SK-N-SH (cell line): ENCODE results near the gene WWOX. TPM values are rescaled to one million over a fixed set of nuclear protein-coding genes. Genes with fewer than 3 reads are reported as not detected.

ENCODE experiments used
- CTCF ChIA-PET: fragments of 300-600, 350-600 bp; formaldehyde crosslinking; extraction: SDS; loops from one replicate; lab custom pipeline; 2021; lab: Yijun Ruan, JAX
- POLR2A ChIA-PET: fragments of 350-600 bp; sonication (Branson Sonifier 250); formaldehyde crosslinking; extraction: SDS; loops from one replicate; lab custom pipeline; 2020; ENCODE audit warnings: antibody characterized with exemption, inconsistent platforms; lab: Yijun Ruan, JAX
- DNase-seq: peaks from one replicate; pipeline ENCODE4 v3.0.0; 2012
- H2AFZ ChIP-seq: fragments of 200-600 bp; sonication (generic); 2 replicates; pipeline ENCODE4 v1.8.1; 2016; ENCODE audit warnings: antibody characterized with exemption, mild to moderate bottlenecking, low read depth
- H3F3A ChIP-seq: fragments of 200-600 bp; sonication (generic); replicated peaks from 2 replicates; pipeline ENCODE3; 2016; ENCODE audit warnings: antibody characterized with exemption, mild to moderate bottlenecking; ENCODE audit not compliant: insufficient read depth
- H3K27ac ChIP-seq, 2 experiments: fragments of 200-500 bp in 1 of 2; fragments of 200-600 bp in 1 of 2; sonication (Bioruptor generic) in 1 of 2; sonication (generic), shearing (Covaris generic) in 1 of 2; 2 replicates each; pipeline versions ENCODE4 v1.5.1 to v1.6.1; 2014 to 2016; ENCODE audit warnings: low read depth in 2 of 2, inconsistent platforms in 1 of 2, low read length in 1 of 2, mild to moderate bottlenecking in 1 of 2, mixed read lengths in 1 of 2
- H3K27me3 ChIP-seq: fragments of 200-600 bp; sonication (generic), shearing (Covaris generic); 2 replicates; pipeline ENCODE4 v1.6.1; 2016; ENCODE audit warnings: mixed run types; ENCODE audit not compliant: insufficient read depth
- H3K36me3 ChIP-seq, 2 experiments: fragments of 200-500 bp in 1 of 2; fragments of 200-600 bp in 1 of 2; sonication (Bioruptor generic) in 1 of 2; sonication (generic) in 1 of 2; replicated peaks in 1 of 2; 2 replicates each; pipeline versions ENCODE3 to v1.5.1; 2014 to 2016; ENCODE audit warnings: low read length in 1 of 2, mild to moderate bottlenecking in 1 of 2; ENCODE audit not compliant: insufficient read depth in 2 of 2, control insufficient read depth in 1 of 2
- H3K4me1 ChIP-seq, 2 experiments: fragments of 200-500 bp in 1 of 2; fragments of 200-600 bp in 1 of 2; sonication (Bioruptor generic) in 1 of 2; sonication (generic), shearing (Covaris generic) in 1 of 2; 2 replicates each; pipeline versions ENCODE4 v1.5.1 to v1.6.1; 2014 to 2016; ENCODE audit warnings: low read depth in 1 of 2, low read length in 1 of 2, mixed run types in 1 of 2; ENCODE audit not compliant: insufficient read depth in 2 of 2, control insufficient read depth in 1 of 2
- H3K4me2 ChIP-seq: fragments of 200-600 bp; sonication (generic), shearing (Covaris generic); 2 replicates; pipeline ENCODE4 v1.6.1; 2017; ENCODE audit warnings: mixed run types
- H3K4me3 ChIP-seq, 2 experiments: fragments of 200-500 bp in 1 of 2; fragments of 200-600 bp in 1 of 2; sonication (Bioruptor generic) in 1 of 2; sonication (generic), shearing (Covaris generic) in 1 of 2; 2 replicates each; pipeline versions ENCODE4 v1.5.1 to v1.8.1; 2014 to 2016; ENCODE audit warnings: low read depth in 2 of 2, inconsistent platforms in 1 of 2, low read length in 1 of 2, mild to moderate bottlenecking in 1 of 2, mixed read lengths in 1 of 2, moderate library complexity in 1 of 2
- H3K79me2 ChIP-seq: fragments of 200-600 bp; sonication (generic); 2 replicates; pipeline ENCODE4 v1.8.1; 2017; ENCODE audit warnings: mild to moderate bottlenecking; ENCODE audit not compliant: insufficient read depth
- H3K9ac ChIP-seq: fragments of 200-600 bp; sonication (generic); 2 replicates; pipeline ENCODE4 v1.6.1; 2017; ENCODE audit warnings: mixed run types
- H3K9me2 ChIP-seq: fragments of 200-600 bp; sonication (generic); 2 replicates; pipeline ENCODE4 v1.6.1; 2017; ENCODE audit warnings: mixed run types
- H3K9me3 ChIP-seq: fragments of 200-600 bp; sonication (generic); 2 replicates; pipeline ENCODE4 v1.6.1; 2017; ENCODE audit warnings: mixed run types, mild to moderate bottlenecking, moderate library complexity
- H4K20me1 ChIP-seq: fragments of 200-600 bp; sonication (generic); 2 replicates; pipeline ENCODE4 v1.6.1; 2017; ENCODE audit warnings: mild to moderate bottlenecking, mixed run types; ENCODE audit not compliant: insufficient read depth
- CHD2 ChIP-seq: fragments of 150-350 bp; IDR thresholded peaks from 2 replicates; pipeline ENCODE4 v1.6.1; 2018; ENCODE audit warnings: low read length; ENCODE audit not compliant: partially characterized antibody
- ELF1 ChIP-seq: IDR thresholded peaks from 2 replicates; pipeline ENCODE4 v1.4.0; 2012
- EP300 ChIP-seq, 2 experiments: IDR thresholded peaks; 2 replicates each; pipeline versions ENCODE4 v1.4.0 to v1.6.1; 2012; ENCODE audit warnings: borderline replicate concordance in 1 of 2, low read depth in 1 of 2, low read length in 1 of 2
- EZH2phosphoT487 ChIP-seq: fragments of 200-600 bp; sonication (generic); IDR thresholded peaks from 2 replicates; pipeline ENCODE4 v1.6.1; 2017; ENCODE audit warnings: low read depth, mixed run types, mild to moderate bottlenecking, antibody characterized with exemption, moderate library complexity, borderline replicate concordance
- FOXJ3 ChIP-seq: sonication (generic); formaldehyde crosslinking; IDR thresholded peaks from 2 replicates; pipeline ENCODE4 v1.5.1; 2020; ENCODE audit warnings: mild to moderate bottlenecking, missing genetic modification reagents
- GATA2 ChIP-seq: sonication (generic); formaldehyde crosslinking; IDR thresholded peaks from 2 replicates; pipeline ENCODE4 v1.5.0; 2020; ENCODE audit warnings: mild to moderate bottlenecking, missing genetic modification reagents
- JUND ChIP-seq: IDR thresholded peaks from 2 replicates; pipeline ENCODE4 v1.4.0; 2012
- MEF2A ChIP-seq: IDR thresholded peaks from 2 replicates; pipeline ENCODE4 v1.4.0; 2012; ENCODE audit warnings: low read depth, borderline replicate concordance
- NRF1 ChIP-seq: IDR thresholded peaks from 2 replicates; pipeline ENCODE4 v1.6.1; 2012; ENCODE audit warnings: low read depth, mild to moderate bottlenecking, low read length
- RFX5 ChIP-seq: IDR thresholded peaks from 2 replicates; pipeline ENCODE4 v1.6.1; 2012; ENCODE audit warnings: mild to moderate bottlenecking, improper control_type of control experiment, low read length
- RXRA ChIP-seq: IDR thresholded peaks from 2 replicates; pipeline ENCODE4 v1.4.0; 2012; ENCODE audit warnings: low read depth, mild to moderate bottlenecking, borderline replicate concordance
- TCF12 ChIP-seq: IDR thresholded peaks from 2 replicates; pipeline ENCODE4 v1.4.0; 2012
- YY1 ChIP-seq: IDR thresholded peaks from 2 replicates; pipeline ENCODE4 v1.4.0; 2012; ENCODE audit warnings: low read depth, mild to moderate bottlenecking
- WGBS: methylation state at CpG from one replicate; pipeline ENCODE4 v1.1.6; 2017; ENCODE audit warnings: low lambda C conversion rate; 5-methylcytosine and 5-hydroxymethylcytosine counted together
- polyA plus RNA-seq, 3 experiments: library from polyadenylated mRNA; depleted of rRNA; stranded (reverse); fragments of >200 nt; gene quantifications; 2 replicates each; pipeline ENCODE4 v1.2.3, GENCODE V29; 2012
- TF ChIP-seq, protein P1 (sequence below): IDR thresholded peaks from 2 replicates; pipeline ENCODE4 v1.4.0; 2012; ENCODE audit warnings: low read depth, borderline replicate concordance
- TF ChIP-seq, protein P2 (sequence below): IDR thresholded peaks from 2 replicates; pipeline ENCODE4; 2012
- TF ChIP-seq, protein P3 (sequence below): IDR thresholded peaks from 2 replicates; pipeline ENCODE4 v1.4.0; 2012; ENCODE audit warnings: low read depth
- TF ChIP-seq, protein P4 (sequence below): fragments of 150-350 bp; IDR thresholded peaks from 2 replicates; pipeline ENCODE4 v1.6.1; 2017; ENCODE audit warnings: antibody characterized with exemption, low read length, low read depth, borderline replicate concordance

The WWOX gene
- polyA plus RNA-seq, 1 of the 3 experiments (the other 2 are of a cell fraction), result 10.8 TPM

DNA sequence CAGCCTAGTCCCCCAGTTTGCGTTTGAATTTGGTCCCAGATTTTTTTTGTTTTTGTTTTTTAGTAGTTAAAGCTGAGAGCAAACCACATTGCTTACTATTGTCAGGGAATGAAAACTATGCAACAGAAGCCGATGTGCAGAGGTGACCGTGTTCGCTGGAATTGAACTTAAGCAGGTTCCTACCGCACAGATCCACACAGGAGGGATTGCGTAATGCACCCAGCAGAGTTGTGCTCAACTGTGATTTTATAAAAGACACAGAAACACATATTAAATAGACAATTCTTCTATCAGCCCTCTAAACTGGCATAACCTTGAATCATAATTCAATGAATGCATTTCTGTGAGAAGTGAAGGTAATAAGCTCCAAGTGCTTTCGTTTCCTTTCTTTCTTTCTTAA lies 443.0 kb downstream of the WWOX start:
- Histone ChIP-seq H3K27ac (no peak overlapping the region), H3K79me2 (no peaks in the 10 kb centered on the region), H3K4me3 (no peak overlapping the region), H3K27me3 (no peaks in the 10 kb centered on the region), H4K20me1 (no peaks in the 10 kb centered on the region), H3K4me2 (no peak overlapping the region), H3K4me1 (peaks cover 0 to 3% of the 10 kb centered on the region in 2 experiments; a peak in 1 of 4 replicates), H3F3A (no peaks in the 10 kb centered on the region), H3K9me2 (no peaks in the 10 kb centered on the region), H3K36me3 (no peaks in the 10 kb centered on the region), H3K9ac (no peak overlapping the region), H2AFZ (no peak overlapping the region), H3K9me3 (no peaks in the 10 kb centered on the region)
- 77% methylated on average over 7 of the region's 7 CpGs for WGBS
- no peak for TF ChIP-seq JUND
- TF ChIP-seq MEF2A, result no peak
- TF ChIP-seq, protein P1, sequence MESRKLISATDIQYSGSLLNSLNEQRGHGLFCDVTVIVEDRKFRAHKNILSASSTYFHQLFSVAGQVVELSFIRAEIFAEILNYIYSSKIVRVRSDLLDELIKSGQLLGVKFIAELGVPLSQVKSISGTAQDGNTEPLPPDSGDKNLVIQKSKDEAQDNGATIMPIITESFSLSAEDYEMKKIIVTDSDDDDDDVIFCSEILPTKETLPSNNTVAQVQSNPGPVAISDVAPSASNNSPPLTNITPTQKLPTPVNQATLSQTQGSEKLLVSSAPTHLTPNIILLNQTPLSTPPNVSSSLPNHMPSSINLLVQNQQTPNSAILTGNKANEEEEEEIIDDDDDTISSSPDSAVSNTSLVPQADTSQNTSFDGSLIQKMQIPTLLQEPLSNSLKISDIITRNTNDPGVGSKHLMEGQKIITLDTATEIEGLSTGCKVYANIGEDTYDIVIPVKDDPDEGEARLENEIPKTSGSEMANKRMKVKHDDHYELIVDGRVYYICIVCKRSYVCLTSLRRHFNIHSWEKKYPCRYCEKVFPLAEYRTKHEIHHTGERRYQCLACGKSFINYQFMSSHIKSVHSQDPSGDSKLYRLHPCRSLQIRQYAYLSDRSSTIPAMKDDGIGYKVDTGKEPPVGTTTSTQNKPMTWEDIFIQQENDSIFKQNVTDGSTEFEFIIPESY, result no peak
- no peak for TF ChIP-seq GATA2 (CRISPR knock-in tag)
- no peak for TF ChIP-seq FOXJ3 (CRISPR knock-in tag)
- TF ChIP-seq EP300 (IDR thresholded peaks at IDR 0.05; ENCODE audit: borderline replicate concordance in 1 of 2, low read depth in 1 of 2, low read length in 1 of 2), result no peak
- no peak for TF ChIP-seq TCF12
- TF ChIP-seq NRF1, result no peak
- TF ChIP-seq, protein P2, sequence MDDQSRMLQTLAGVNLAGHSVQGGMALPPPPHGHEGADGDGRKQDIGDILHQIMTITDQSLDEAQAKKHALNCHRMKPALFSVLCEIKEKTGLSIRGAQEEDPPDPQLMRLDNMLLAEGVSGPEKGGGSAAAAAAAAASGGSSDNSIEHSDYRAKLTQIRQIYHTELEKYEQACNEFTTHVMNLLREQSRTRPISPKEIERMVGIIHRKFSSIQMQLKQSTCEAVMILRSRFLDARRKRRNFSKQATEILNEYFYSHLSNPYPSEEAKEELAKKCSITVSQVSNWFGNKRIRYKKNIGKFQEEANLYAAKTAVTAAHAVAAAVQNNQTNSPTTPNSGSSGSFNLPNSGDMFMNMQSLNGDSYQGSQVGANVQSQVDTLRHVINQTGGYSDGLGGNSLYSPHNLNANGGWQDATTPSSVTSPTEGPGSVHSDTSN, result no peak
- TF ChIP-seq, protein P3, sequence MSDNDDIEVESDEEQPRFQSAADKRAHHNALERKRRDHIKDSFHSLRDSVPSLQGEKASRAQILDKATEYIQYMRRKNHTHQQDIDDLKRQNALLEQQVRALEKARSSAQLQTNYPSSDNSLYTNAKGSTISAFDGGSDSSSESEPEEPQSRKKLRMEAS, result no peak
- TF ChIP-seq ELF1, result no peak
- TF ChIP-seq RFX5, result no peak
- no peak for TF ChIP-seq CHD2
- no peak for TF ChIP-seq YY1
- TF ChIP-seq, protein P4, sequence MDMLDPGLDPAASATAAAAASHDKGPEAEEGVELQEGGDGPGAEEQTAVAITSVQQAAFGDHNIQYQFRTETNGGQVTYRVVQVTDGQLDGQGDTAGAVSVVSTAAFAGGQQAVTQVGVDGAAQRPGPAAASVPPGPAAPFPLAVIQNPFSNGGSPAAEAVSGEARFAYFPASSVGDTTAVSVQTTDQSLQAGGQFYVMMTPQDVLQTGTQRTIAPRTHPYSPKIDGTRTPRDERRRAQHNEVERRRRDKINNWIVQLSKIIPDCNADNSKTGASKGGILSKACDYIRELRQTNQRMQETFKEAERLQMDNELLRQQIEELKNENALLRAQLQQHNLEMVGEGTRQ, result no peak
- TF ChIP-seq EZH2phosphoT487, result no peak
- TF ChIP-seq RXRA, result no peak
- CTCF ChIA-PET, result no interaction called here
- POLR2A ChIA-PET, result no interaction called here
- DNase-seq, result no peak
